HG03159 (cell line): ENCODE data around the gene NUBP2.

Source experiments
- ATAC-seq: cut with Tn5 transposase; IDR thresholded peaks from one replicate; pipeline ENCODE4 v1.9.1; 2021; ENCODE audit warnings: mild to moderate bottlenecking, moderate library complexity; ENCODE audit not compliant: unreplicated experiment

NUBP2 gene

DNA sequence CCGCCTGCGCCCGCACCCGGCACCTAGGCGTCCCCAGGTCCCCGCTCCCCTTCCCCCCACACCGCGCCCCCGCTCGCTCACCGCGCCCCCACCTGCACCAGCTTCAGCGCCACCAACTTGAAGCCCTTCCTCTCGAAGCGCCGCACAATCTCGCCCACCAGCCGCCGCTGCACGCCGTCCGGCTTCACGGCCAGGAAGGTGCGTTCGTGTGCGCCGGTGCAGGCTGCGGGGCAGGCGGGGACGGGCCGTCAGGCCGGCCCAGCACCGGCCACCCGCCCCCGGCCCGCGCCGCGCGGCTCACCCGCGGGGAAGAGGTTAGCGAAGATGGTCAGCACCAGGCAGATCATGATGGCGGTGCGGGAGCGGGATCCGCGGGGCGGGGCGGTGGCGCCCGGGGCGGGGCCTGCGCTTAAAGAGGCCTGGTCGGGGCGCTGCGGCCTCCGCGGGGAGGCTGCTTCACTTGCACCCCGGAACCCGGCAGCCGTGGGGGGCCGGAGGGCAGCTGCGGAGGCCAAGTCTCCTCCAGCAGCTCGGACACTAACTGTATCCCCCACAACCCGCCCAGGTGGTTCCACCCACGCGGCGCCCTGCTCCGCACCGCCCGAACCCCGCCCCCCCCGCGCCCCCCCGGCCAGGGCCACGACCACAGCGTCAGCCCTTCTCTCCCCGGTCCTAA lies 11.4 kb upstream of the NUBP2 start, which contains the start of gene NME3:
NME3 (minus strand) TSS at position 356 of the 676 bp plus-strand sequence; CDS start at position 347, 9 bp downstream.
- no peak for ATAC-seq

- ATAC-seq: no peak
These were observed 10.8 kb upstream of the NUBP2 start for GRCh38 chr16:1771864-1772361.

DNA sequence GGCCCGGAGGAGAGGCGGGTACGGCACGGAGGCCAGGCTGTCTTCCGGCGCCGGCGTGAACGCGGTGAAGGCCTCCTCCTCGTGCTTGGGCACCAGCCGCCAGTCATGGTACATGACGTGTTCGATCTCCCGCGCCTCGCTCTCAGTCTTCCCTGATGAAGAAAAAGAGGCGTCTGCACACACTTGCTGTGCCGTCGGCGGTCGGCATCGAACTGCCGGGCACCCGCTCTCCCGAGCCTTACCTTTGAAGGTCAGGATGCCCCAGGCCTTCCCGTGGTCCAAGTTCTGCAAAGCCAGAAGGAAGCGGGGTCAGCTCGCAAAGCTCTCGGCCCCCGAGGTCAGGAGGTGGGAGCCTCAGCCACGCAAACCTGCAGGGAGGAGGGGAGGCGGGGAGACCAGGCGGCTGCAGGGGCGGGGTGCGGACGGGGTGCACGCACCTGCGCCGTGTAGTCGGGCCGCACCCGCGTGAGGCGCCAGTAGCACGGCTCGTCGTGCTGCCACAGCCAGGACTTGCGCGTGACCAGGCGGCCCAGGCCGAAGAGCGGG lies 10.3 kb upstream of the NUBP2 start, which contains the start of gene EME2:
EME2 (plus strand) TSS at position 449 of the 546 bp plus-strand sequence. CDS start 418 bp downstream, outside the sequence.
- ATAC-seq: peak; percentile 3

- ATAC-seq: peak; percentile 40
These were observed 9.7 kb upstream of the NUBP2 start, which contains the start of gene MRPS34 for GRCh38 chr16:1772908-1773702. MRPS34 (minus strand) TSS chr16:1773134; CDS start chr16:1773119, 15 bp downstream.

- ATAC-seq: no peak
These were observed 8.9 kb upstream of the NUBP2 start for GRCh38 chr16:1773703-1774447.

DNA sequence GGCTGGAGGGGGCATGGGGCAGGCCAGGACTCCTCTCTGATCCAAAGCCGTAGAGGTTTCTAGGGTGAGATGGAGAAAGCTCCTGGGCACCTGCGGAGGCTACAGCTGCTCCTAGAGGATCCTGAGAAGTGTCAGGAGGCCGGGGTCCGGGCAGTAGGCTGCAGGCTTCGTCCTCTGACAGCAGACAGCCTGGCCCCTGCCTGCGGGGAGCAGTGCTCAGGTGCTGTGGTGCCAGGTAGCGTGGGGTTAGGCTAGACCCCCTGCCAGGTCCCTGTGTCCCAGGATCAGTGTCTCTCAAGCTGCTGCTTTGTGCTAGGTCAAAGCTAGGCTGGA lies 8.3 kb upstream of the NUBP2 start:
- ATAC-seq: no peak

DNA sequence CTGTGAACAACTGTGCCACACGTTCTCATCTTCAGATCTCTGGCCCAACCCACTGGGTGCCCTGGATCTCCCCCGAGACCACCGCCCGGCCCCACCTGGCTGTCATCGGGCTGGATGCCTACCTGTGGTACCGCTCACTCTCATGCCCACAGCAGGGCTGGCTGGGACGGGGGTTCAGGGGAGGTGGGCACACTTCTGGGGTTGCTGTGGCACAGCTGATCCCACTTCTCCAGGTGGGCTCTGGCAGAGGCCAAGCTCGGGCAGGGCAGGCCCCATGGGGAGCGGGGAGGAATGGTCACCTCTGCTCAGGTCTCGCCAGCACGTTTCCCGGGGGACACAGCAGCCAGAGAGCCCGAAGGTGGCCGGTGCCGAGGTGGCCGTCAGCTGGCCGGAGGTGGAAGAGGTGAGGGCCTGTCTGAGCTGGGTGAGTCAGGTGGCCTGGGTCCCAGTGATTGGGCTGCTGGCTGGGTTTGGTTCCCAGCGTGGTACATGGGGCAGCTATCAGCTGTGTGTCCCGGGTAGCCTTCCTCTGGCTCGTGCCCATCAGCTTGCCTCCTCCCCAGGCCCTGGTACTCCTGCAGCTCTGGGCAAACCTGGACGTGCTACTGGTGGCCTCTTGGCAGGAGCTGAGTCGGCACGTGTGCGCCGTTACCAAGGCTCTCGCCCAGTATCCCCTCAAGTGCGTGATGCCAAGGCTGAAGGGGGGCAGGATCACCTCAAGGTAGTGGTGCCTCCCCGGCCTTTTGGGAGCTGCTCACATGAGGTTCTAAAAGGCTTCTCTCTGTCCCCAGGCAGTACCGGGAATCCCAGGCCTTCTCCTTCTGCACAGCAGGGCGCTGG lies 7.5 kb upstream of the NUBP2 start:
- ATAC-seq: no peak

- no peak for ATAC-seq
These were observed 6.7 kb upstream of the NUBP2 start for GRCh38 chr16:1775846-1776671.

GRCh38 chr16:1776672-1776955 lies 6.1 kb upstream of the NUBP2 start:
- no peak for ATAC-seq

DNA sequence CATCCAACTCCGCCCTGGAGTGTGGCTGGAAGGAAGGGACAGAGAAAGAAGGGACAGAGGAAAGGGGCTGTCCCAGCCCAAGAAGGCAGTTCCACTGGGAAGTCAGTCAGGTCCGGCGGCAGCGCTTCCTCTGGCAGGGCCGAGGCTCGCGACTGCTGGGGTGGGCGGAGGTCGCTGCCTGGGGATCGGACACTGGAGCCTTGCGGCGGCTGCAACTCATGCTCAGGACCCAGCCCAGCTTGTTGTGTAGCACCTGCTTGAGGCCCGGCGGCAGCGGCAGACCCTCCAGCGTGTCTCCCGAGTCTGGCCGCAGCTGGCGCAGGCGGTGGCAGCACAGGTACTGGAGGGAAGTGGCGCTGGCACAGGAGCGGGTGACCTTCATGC lies 5.8 kb upstream of the NUBP2 start:
- ATAC-seq: no peak

GRCh38 chr16:1777375-1778199 lies 5.2 kb upstream of the NUBP2 start:
- ATAC-seq: no peak

DNA sequence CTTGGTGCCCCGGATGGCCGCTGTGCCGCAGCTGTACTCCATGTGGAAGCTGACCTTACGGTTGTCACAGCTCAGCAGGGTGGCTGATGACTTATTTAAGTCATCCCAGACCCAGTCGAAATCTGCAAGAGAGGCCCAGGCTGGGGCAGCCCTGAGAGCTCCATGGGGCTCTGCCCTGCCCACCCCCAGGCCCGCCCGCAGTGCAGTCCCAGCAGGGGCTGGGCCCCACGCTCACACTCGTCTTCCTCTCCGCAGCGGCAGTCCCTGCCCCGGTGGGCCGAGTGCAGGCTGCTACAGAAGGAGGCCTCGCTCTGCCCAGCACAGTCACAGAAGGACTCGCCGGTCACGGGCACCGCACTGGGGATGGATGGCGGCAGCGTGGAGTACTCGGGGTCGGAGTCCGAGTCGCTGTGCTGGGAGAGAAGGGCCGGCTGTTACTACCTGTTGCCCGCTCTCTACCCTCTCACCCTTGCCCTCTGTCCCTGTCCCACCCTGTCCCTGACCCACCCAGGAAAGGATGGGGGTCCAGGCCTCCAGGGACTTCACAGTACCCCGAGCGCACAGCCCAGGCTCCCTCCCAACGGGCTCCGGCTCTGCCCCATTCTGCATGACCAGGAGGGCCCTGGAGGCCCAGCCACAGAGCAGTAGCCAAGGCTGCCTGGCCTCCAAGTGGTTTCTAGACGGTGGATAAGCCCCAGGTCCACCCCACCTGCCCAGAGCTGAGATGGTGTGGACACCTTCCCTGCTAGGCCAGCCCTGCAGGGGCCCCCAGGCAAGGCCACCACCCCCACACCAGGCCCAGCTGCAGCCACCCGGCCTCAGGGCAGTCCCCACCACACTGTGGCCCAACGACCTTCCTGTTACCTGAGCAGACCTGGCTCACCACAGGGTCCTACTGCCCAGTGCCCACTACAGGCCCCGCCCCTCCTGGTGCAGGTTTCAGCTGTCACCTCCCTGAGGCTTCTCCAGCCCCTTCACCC lies 4.3 kb upstream of the NUBP2 start:
- no peak for ATAC-seq

GRCh38 chr16:1779234-1779701 lies 3.5 kb upstream of the NUBP2 start:
- no peak for ATAC-seq

- no peak for ATAC-seq
These were observed 2.8 kb upstream of the NUBP2 start for GRCh38 chr16:1779741-1780676.

- ATAC-seq: no peak
These were observed 2.1 kb upstream of the NUBP2 start for GRCh38 chr16:1780677-1781072.

DNA sequence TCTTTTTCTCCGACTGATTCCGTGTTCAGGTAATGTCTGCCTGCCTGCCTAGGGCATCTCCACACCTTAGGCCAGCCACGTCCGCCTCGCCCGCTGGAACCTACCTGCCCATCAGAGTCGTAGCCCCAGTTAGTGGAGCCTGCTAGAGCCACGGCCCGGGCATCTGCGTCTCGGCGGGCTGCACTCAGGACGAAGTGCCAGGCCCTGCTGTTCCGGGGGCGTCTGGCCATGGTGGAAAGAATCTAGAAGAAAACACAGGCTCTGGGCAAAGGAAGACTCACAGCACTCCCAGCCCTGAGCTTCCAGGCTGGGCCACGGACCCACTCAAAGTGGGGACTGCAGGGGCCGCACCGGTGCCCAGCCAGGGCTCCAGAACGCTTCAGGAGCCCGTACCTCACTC lies 1.5 kb upstream of the NUBP2 start:
- ATAC-seq: no peak
